ENCODE measurements around the gene RAET1G.
A peak's percentile ranks its signal among the peaks of the same experiment; 100 is the strongest.
"Not testable (repeated sequence)": the region's sequence is repeated elsewhere in the genome, so short reads cannot be mapped to it uniquely, and the experiment has no call there.

Gene RAET1G

GRCh38 chr6:149898966-149899365, 24.0 kb downstream of the RAET1G start:
- DNase-seq (ENCODE audit: low read depth) = no peak
- H3K4me3 ChIP-seq (ENCODE audit: control insufficient read depth, low read depth, low read length) = no peak overlapping the region

GRCh38 chr6:149897855-149898744, 24.8 kb downstream of the RAET1G start, which contains the start of gene RAET1E:
Gene RAET1E, minus strand, starts transcription at chr6:149898113. Its CDS starts 7,212 bp downstream, at chr6:149890901.
- H3K4me3 ChIP-seq (ENCODE audit: control insufficient read depth, low read depth, low read length) = peak within 1 kb of the TSS; percentile 43
- DNase-seq (ENCODE audit: low read depth) = no peak
- no peak for TF ChIP-seq CTCF (IDR thresholded peaks at IDR 0.05; ENCODE audit: control insufficient read depth, insufficient read depth, low read depth, low read length, missing control alignments)

More at GRCh38 chr6:149898966-149899365, 24.0 kb downstream of the RAET1G start:
- TF ChIP-seq CTCF (IDR thresholded peaks at IDR 0.05; ENCODE audit: control insufficient read depth, insufficient read depth, low read depth, low read length, missing control alignments) = no peak

GRCh38 chr6:149897015-149897697, 25.8 kb downstream of the RAET1G start:
- TF ChIP-seq CTCF (IDR thresholded peaks at IDR 0.05; ENCODE audit: control insufficient read depth, insufficient read depth, low read depth, low read length, missing control alignments) = no peak
- peak; percentile 87 for DNase-seq (ENCODE audit: low read depth)
- peak overlapping the region; percentile 43 for H3K4me3 ChIP-seq (ENCODE audit: control insufficient read depth, low read depth, low read length)

- no peak for DNase-seq (ENCODE audit: low read depth)
- no peak for TF ChIP-seq CTCF (IDR thresholded peaks at IDR 0.05; ENCODE audit: control insufficient read depth, insufficient read depth, low read depth, low read length, missing control alignments)
- H3K4me3 ChIP-seq (ENCODE audit: control insufficient read depth, low read depth, low read length) = peak overlapping the region; percentile 43; the same call in 1 of the 2 replicates
Observed at GRCh38 chr6:149896491-149896890, 26.4 kb downstream of the RAET1G start.

- no peak for TF ChIP-seq CTCF (IDR thresholded peaks at IDR 0.05; ENCODE audit: control insufficient read depth, insufficient read depth, low read depth, low read length, missing control alignments)
- H3K4me3 ChIP-seq (ENCODE audit: control insufficient read depth, low read depth, low read length) = no peak overlapping the region
- no peak for DNase-seq (ENCODE audit: low read depth)
Observed at GRCh38 chr6:149895833-149896271, 27.1 kb downstream of the RAET1G start.

GRCh38 chr6:149895048-149895590, 27.8 kb downstream of the RAET1G start:
- peak; percentile 11 for TF ChIP-seq CTCF (IDR thresholded peaks at IDR 0.05; ENCODE audit: control insufficient read depth, insufficient read depth, low read depth, low read length, missing control alignments)
- DNase-seq (ENCODE audit: low read depth) = peak; percentile 50

GRCh38 chr6:149891864-149892263, 31.1 kb downstream of the RAET1G start:
- H3K4me3 ChIP-seq (ENCODE audit: control insufficient read depth, low read depth, low read length); DNase-seq (ENCODE audit: low read depth): not testable (repeated sequence)

More at GRCh38 chr6:149895048-149895590, 27.8 kb downstream of the RAET1G start:
- H3K4me3 ChIP-seq (ENCODE audit: control insufficient read depth, low read depth, low read length) = no peak overlapping the region

Data from AG09309 (cell line).